Measurements from ENCODE around the gene FIGN. TPM values are rescaled to one million over a fixed set of nuclear protein-coding genes. Genes with fewer than 3 reads are reported as not detected.

FIGN gene
- total RNA-seq, 1 experiment from 2014 or later: 19.4 TPM

DNA sequence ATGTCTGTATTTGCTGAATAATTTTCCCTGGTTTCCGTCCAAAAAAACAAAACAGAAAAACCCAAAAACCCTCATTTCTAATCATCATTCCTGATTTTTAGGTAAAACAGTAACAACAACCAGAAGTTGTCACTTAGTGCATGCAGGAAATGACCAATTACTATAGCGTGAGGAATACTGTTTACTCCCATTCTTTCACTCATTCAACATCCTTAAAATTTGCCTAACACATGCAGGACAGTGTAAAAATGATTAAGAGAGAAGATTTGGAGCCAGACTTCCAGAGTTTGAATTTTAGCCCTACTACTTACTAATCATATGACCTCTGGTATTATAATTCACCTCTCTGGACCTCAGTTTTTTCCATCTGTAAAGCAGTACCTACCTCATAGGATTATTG lies 83.1 kb downstream of the FIGN start (continued):
- TF ChIP-seq, protein P1, sequence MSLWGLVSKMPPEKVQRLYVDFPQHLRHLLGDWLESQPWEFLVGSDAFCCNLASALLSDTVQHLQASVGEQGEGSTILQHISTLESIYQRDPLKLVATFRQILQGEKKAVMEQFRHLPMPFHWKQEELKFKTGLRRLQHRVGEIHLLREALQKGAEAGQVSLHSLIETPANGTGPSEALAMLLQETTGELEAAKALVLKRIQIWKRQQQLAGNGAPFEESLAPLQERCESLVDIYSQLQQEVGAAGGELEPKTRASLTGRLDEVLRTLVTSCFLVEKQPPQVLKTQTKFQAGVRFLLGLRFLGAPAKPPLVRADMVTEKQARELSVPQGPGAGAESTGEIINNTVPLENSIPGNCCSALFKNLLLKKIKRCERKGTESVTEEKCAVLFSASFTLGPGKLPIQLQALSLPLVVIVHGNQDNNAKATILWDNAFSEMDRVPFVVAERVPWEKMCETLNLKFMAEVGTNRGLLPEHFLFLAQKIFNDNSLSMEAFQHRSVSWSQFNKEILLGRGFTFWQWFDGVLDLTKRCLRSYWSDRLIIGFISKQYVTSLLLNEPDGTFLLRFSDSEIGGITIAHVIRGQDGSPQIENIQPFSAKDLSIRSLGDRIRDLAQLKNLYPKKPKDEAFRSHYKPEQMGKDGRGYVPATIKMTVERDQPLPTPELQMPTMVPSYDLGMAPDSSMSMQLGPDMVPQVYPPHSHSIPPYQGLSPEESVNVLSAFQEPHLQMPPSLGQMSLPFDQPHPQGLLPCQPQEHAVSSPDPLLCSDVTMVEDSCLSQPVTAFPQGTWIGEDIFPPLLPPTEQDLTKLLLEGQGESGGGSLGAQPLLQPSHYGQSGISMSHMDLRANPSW (CRISPR knock-in tag; conservative IDR thresholded peaks at IDR 0.05; ENCODE audit: low read depth): no peak
- TF ChIP-seq TEAD4 (CRISPR knock-in tag; IDR thresholded peaks at IDR 0.05): no peak

GRCh38 chr2:163649080-163649479 lies 86.7 kb downstream of the FIGN start:
- no peaks in the 10 kb centered on the region for H3K27me3 Mint-ChIP-seq (ENCODE audit: low read depth)
- H3K9me3 Mint-ChIP-seq: no peaks in the 10 kb centered on the region
- CTCF ChIA-PET: interaction anchor here (0.6 kb wide), 2 partner anchors 200 to 555 kb away, joined by 3 to 6 read pairs; no protein-coding TSS in a partner anchor
- no peak overlapping the region for H3K4me3 Mint-ChIP-seq
- ATAC-seq (no peak), DNase-seq (ENCODE audit: low spot score) (no peak)
- POLR2A ChIA-PET: interaction anchor here (0.7 kb wide), 1 partner anchor 23 kb away, joined by 3 read pairs; no protein-coding TSS in a partner anchor
- TF ChIP-seq ELF4 (CRISPR knock-in tag; IDR thresholded peaks at IDR 0.05; ENCODE audit: low read depth) (no peak), NR2C2 (CRISPR knock-in tag; IDR thresholded peaks at IDR 0.05) (no peak), ZNF512 (CRISPR knock-in tag; IDR thresholded peaks at IDR 0.05; ENCODE audit: borderline replicate concordance) (no peak), MYBL2 (CRISPR knock-in tag; IDR thresholded peaks at IDR 0.05) (no peak), ZNF263 (CRISPR knock-in tag; IDR thresholded peaks at IDR 0.05; ENCODE audit: low read depth) (no peak)
- 0 out of 2 replicates have a peak overlapping the region, but pooled peaks have one; percentile 40 for H3K27ac Mint-ChIP-seq
- H3K4me1 Mint-ChIP-seq: peaks cover 42% of the 10 kb centered on the region
- H3K36me3 Mint-ChIP-seq: no peaks in the 10 kb centered on the region

- TF ChIP-seq MXD4 (CRISPR knock-in tag; IDR thresholded peaks at IDR 0.05; ENCODE audit: borderline replicate concordance): no peak
- TF ChIP-seq, protein P2, sequence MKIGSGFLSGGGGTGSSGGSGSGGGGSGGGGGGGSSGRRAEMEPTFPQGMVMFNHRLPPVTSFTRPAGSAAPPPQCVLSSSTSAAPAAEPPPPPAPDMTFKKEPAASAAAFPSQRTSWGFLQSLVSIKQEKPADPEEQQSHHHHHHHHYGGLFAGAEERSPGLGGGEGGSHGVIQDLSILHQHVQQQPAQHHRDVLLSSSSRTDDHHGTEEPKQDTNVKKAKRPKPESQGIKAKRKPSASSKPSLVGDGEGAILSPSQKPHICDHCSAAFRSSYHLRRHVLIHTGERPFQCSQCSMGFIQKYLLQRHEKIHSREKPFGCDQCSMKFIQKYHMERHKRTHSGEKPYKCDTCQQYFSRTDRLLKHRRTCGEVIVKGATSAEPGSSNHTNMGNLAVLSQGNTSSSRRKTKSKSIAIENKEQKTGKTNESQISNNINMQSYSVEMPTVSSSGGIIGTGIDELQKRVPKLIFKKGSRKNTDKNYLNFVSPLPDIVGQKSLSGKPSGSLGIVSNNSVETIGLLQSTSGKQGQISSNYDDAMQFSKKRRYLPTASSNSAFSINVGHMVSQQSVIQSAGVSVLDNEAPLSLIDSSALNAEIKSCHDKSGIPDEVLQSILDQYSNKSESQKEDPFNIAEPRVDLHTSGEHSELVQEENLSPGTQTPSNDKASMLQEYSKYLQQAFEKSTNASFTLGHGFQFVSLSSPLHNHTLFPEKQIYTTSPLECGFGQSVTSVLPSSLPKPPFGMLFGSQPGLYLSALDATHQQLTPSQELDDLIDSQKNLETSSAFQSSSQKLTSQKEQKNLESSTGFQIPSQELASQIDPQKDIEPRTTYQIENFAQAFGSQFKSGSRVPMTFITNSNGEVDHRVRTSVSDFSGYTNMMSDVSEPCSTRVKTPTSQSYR (CRISPR knock-in tag; IDR thresholded peaks at IDR 0.05): no peak
- no peak for TF ChIP-seq ZNF396 (CRISPR knock-in tag; IDR thresholded peaks at IDR 0.05; ENCODE audit: borderline replicate concordance)
- peak; percentile 23; the same call in 1 of the 2 replicates for ATAC-seq
- ChIA-PET POLR2A (no interaction called here), CTCF (interaction anchor here (1.0 kb wide), 1 partner anchor 36 kb away, joined by 3 read pairs; no protein-coding TSS in a partner anchor)
- DNase-seq (ENCODE audit: low spot score): no peak
- Mint-ChIP-seq H3K36me3 (no peaks in the 10 kb centered on the region), H3K27ac (no peak overlapping the region), H3K4me1 (peaks cover 47% of the 10 kb centered on the region), H3K4me3 (no peak overlapping the region), H3K27me3 (ENCODE audit: low read depth) (no peaks in the 10 kb centered on the region), H3K9me3 (no peaks in the 10 kb centered on the region)
These were observed 88.5 kb downstream of the FIGN start for GRCh38 chr2:163647300-163647699.

DNA sequence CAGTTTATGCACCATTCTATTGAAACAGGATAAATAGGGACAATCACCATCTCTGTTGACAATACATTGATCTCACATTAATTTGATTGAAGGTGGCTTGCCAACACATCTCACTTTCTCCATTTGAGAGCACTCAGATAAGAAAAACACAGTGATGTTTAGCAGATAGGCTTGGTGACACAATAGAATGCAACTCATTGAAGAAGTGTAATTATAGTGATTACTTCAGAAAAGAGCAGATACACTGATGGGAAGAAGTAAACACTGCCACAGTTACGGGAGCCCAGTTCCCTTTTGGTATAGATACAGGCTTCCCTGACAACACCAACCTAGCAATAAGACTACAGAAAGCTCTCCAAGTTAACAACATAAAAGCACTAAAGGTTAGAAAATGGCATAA lies 89.1 kb downstream of the FIGN start:
- Mint-ChIP-seq H3K27ac (peak overlapping the region; percentile 58; the same call in 1 of the 2 replicates), H3K27me3 (ENCODE audit: low read depth) (no peaks in the 10 kb centered on the region), H3K36me3 (no peaks in the 10 kb centered on the region), H3K4me1 (peaks cover 50% of the 10 kb centered on the region), H3K4me3 (no peak overlapping the region), H3K9me3 (no peaks in the 10 kb centered on the region)
- DNase-seq (ENCODE audit: low spot score) (no peak), ATAC-seq (no peak; the same call in 1 of the 2 replicates)
- ChIA-PET CTCF (interaction anchor here (1.0 kb wide), 1 partner anchor 35 kb away, joined by 3 read pairs; no protein-coding TSS in a partner anchor), POLR2A (no interaction called here)
- TF ChIP-seq TEAD4 (CRISPR knock-in tag; IDR thresholded peaks at IDR 0.05): no peak
- TF ChIP-seq, protein P3, sequence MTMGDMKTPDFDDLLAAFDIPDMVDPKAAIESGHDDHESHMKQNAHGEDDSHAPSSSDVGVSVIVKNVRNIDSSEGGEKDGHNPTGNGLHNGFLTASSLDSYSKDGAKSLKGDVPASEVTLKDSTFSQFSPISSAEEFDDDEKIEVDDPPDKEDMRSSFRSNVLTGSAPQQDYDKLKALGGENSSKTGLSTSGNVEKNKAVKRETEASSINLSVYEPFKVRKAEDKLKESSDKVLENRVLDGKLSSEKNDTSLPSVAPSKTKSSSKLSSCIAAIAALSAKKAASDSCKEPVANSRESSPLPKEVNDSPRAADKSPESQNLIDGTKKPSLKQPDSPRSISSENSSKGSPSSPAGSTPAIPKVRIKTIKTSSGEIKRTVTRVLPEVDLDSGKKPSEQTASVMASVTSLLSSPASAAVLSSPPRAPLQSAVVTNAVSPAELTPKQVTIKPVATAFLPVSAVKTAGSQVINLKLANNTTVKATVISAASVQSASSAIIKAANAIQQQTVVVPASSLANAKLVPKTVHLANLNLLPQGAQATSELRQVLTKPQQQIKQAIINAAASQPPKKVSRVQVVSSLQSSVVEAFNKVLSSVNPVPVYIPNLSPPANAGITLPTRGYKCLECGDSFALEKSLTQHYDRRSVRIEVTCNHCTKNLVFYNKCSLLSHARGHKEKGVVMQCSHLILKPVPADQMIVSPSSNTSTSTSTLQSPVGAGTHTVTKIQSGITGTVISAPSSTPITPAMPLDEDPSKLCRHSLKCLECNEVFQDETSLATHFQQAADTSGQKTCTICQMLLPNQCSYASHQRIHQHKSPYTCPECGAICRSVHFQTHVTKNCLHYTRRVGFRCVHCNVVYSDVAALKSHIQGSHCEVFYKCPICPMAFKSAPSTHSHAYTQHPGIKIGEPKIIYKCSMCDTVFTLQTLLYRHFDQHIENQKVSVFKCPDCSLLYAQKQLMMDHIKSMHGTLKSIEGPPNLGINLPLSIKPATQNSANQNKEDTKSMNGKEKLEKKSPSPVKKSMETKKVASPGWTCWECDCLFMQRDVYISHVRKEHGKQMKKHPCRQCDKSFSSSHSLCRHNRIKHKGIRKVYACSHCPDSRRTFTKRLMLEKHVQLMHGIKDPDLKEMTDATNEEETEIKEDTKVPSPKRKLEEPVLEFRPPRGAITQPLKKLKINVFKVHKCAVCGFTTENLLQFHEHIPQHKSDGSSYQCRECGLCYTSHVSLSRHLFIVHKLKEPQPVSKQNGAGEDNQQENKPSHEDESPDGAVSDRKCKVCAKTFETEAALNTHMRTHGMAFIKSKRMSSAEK (CRISPR knock-in tag; IDR thresholded peaks at IDR 0.05; ENCODE audit: borderline replicate concordance): no peak
- TF ChIP-seq ZNF396 (CRISPR knock-in tag; IDR thresholded peaks at IDR 0.05; ENCODE audit: borderline replicate concordance): no peak
- TF ChIP-seq, protein P4, sequence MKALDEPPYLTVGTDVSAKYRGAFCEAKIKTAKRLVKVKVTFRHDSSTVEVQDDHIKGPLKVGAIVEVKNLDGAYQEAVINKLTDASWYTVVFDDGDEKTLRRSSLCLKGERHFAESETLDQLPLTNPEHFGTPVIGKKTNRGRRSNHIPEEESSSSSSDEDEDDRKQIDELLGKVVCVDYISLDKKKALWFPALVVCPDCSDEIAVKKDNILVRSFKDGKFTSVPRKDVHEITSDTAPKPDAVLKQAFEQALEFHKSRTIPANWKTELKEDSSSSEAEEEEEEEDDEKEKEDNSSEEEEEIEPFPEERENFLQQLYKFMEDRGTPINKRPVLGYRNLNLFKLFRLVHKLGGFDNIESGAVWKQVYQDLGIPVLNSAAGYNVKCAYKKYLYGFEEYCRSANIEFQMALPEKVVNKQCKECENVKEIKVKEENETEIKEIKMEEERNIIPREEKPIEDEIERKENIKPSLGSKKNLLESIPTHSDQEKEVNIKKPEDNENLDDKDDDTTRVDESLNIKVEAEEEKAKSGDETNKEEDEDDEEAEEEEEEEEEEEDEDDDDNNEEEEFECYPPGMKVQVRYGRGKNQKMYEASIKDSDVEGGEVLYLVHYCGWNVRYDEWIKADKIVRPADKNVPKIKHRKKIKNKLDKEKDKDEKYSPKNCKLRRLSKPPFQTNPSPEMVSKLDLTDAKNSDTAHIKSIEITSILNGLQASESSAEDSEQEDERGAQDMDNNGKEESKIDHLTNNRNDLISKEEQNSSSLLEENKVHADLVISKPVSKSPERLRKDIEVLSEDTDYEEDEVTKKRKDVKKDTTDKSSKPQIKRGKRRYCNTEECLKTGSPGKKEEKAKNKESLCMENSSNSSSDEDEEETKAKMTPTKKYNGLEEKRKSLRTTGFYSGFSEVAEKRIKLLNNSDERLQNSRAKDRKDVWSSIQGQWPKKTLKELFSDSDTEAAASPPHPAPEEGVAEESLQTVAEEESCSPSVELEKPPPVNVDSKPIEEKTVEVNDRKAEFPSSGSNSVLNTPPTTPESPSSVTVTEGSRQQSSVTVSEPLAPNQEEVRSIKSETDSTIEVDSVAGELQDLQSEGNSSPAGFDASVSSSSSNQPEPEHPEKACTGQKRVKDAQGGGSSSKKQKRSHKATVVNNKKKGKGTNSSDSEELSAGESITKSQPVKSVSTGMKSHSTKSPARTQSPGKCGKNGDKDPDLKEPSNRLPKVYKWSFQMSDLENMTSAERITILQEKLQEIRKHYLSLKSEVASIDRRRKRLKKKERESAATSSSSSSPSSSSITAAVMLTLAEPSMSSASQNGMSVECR (CRISPR knock-in tag; IDR thresholded peaks at IDR 0.05; ENCODE audit: borderline replicate concordance): no peak
- no peak for TF ChIP-seq SOX15 (CRISPR knock-in tag; IDR thresholded peaks at IDR 0.05)
